GM12892 (cell line): ENCODE measurements around the gene ARL14EPL. TPM values are rescaled to one million over a fixed set of nuclear protein-coding genes. Genes with fewer than 3 reads are reported as not detected.

Experiments
- DNase-seq: peaks from one replicate; pipeline ENCODE4 v3.0.0; 2011; ENCODE audit not compliant: insufficient read length
- FAIRE-seq: peaks from 2 replicates; lab custom pipeline; 2011; peaks lifted over from hg19 to GRCh38; lab: Jason Lieb, UNC
- POLR2A ChIP-seq: IDR thresholded peaks from 2 replicates; pipeline ENCODE4 v1.6.1; 2011; ENCODE audit warnings: low read depth, low read length, control low read depth
- POLR2AphosphoS5 ChIP-seq: IDR thresholded peaks from 2 replicates; pipeline ENCODE4 v1.6.1; 2011; ENCODE audit warnings: low read depth, low read length, control low read depth
- TAF1 ChIP-seq: IDR thresholded peaks from 2 replicates; pipeline ENCODE4 v1.6.1; 2011; ENCODE audit warnings: low read depth, mild to moderate bottlenecking, control low read depth, low read length, borderline replicate concordance
- polyA plus RNA-seq: library from polyadenylated mRNA; unstranded; fragments of >200 nt; gene quantifications from one replicate; pipeline ENCODE4 v1.2.1, GENCODE V29; 2012; ENCODE audit warnings: missing spikeins, inconsistent platforms; ENCODE audit not compliant: missing spikeins

The ARL14EPL gene
- polyA plus RNA-seq, result 0.13 TPM

GRCh38 chr5:116032094-116032517, at the start of gene ARL14EPL:
Gene ARL14EPL (plus strand): TSS chr5:116032472. CDS start chr5:116051466, 18,994 bp downstream.
- no peak for TF ChIP-seq POLR2AphosphoS5
- TF ChIP-seq TAF1, result no peak
- no peak for TF ChIP-seq POLR2A
- DNase-seq (no peak), FAIRE-seq (peak; percentile 92)

DNA sequence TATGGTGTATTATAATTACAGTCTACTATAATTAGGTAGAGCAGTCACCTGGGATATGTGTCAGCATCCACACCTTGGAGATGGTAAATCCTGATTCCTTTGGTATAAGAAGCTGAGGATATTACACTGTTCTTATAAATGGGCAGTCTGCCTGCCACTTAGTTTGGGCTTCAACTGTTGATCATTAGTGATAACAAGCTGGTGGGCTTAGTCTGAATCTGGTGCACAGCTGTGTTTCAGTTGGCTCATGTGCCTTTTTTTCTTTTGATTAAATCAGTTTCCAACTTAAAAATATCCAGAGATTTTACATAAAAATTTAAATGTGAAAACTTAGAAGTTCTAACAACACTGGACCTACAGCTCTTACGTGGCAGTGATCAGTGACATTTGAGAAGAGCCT, 48.8 kb upstream of the ARL14EPL start:
- TF ChIP-seq TAF1, result no peak
- FAIRE-seq (no peak), DNase-seq (no peak)

DNA sequence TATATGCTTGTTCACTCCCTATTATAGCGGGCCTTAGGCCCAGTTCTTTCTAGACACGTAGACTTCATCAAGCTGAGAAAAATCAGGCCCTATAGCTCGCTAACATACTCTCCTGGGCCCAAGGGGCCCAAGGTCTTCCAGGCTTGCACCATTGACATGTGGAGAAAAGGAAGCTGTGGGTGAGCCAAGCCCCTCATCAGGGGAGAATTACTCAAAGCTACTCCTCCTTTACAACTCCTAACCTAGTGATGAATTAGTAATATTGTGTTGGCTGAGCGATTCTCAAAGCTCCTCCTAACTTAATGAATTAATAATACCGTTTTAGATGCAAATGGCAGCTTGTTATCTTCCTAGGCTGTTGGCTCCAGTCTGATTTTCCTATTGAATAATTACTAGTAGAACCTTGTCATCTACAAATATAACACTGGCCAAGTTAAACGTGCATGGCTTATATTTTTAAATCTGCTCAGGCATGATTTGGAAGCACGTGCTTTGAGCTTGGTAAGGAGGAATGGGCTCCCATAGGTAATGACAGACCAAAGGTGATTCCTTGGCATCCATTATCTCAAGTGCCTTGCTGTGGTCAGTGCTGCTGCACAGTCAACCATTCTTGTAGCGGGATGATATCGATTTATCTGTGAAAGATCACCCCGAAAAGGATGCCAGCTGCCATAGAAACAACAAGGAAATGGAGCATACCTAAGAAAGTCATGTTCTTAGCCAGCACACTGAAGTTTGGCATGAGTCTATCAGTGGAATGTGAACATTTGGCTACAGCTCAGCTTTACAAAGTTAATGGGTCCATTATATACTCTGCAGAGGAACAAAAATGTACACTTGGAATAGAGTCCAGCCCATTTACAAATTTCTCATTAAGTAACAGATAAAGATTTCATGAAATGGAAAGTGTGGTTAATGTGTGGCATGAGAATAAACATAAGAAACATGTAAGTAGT, 46.2 kb upstream of the ARL14EPL start:
- no peak for DNase-seq
- TF ChIP-seq POLR2A, result no peak
- TF ChIP-seq POLR2AphosphoS5, result no peak
- no peak for TF ChIP-seq TAF1
- no peak for FAIRE-seq

GRCh38 chr5:115988002-115988401, 44.3 kb upstream of the ARL14EPL start:
- FAIRE-seq (no peak), DNase-seq (no peak)
- no peak for TF ChIP-seq POLR2AphosphoS5
- no peak for TF ChIP-seq POLR2A
- no peak for TF ChIP-seq TAF1

DNA sequence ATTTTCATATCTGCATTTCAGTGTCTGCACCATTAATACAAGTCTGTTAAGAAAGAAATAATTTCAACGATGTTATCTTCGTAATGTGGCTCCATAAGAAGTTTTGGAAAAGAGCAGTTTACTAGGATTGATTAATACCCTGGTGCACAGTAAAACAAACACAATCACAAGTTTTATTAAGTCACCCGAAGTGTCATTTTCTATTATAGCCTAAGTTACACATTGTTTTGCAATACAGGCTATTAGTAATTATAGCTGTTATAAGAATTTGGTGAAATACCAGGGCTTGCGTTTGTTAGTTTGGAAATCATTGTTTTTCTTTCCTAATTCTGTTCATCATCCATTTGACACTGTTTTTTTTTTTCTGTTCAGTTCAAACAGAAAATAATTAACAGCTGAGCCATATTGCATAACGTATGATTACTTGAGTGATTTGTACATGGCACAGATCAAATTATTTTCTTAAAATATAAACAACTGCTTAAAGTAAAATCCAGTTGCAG, 39.4 kb upstream of the ARL14EPL start:
- no peak for TF ChIP-seq TAF1
- no peak for TF ChIP-seq POLR2A
- TF ChIP-seq POLR2AphosphoS5, result no peak
- FAIRE-seq (no peak), DNase-seq (no peak)

DNA sequence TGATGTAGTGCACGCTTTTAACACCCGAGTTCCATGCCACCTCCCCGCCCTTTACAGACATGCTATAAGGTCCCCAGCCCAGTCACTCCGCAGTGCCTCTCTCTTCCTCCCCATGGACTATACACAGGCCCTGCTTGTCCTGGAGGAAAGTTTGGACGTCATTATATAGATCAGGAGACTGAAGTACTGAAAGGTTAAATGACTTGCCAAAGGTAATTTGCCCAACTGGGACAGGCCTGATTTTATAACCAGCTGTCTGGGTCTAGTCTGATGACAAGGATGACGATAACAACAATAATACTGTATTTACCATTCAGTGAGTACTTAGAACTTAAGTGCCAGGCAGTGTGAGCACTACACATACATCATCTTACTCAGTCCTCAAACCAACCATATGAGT, 36.9 kb upstream of the ARL14EPL start:
- no peak for TF ChIP-seq TAF1
- no peak for TF ChIP-seq POLR2AphosphoS5
- TF ChIP-seq POLR2A, result no peak
- FAIRE-seq, result no peak
- no peak for DNase-seq

DNA sequence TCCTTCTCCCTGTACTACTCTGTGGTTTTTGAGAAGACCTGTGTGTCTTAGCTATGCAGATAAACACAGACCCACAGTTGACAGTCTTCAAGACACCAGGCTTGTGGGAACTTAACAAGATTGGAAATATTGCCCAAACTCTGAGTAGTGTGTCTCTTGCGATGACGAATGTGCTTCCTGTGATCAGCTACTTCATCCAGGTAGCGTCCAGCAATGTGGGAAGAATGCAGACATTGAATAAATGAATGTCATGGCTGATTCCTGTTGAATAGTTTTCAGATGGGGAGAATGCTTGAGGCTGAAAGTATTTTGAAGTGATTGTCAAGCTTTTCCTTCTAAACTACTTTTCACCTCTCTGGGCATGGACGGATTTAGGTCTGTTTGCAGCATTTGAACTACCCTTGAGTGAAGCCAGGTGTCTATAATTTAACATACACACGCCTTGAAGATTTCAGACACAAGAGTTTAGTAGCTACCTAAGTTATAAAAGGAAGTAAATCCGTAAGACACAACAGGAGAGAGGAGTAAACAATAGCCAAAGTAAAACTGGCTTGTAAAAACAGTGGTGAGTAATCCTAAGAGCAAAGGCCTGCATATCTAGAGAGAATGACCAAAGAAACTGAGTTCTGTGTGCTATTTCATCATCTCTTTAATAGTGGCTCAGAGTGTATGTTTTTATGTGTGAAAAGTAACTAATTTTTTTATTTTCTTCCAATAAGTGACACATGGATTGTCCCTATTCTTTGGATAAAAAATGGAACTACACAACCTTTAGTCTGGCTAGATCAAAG, 30.0 kb upstream of the ARL14EPL start:
- FAIRE-seq, result peak; percentile 44

GRCh38 chr5:116004248-116004647, 28.0 kb upstream of the ARL14EPL start:
- TF ChIP-seq TAF1 (no peak), POLR2AphosphoS5 (no peak), POLR2A (no peak)
- FAIRE-seq, result peak; percentile 24
- DNase-seq, result no peak

More for the DNA sequence above, 30.0 kb upstream of the ARL14EPL start:
- DNase-seq, result no peak
- TF ChIP-seq POLR2A, result no peak
- TF ChIP-seq POLR2AphosphoS5, result no peak

GRCh38 chr5:116009806-116010205, 22.5 kb upstream of the ARL14EPL start:
- no peak for TF ChIP-seq TAF1
- no peak for TF ChIP-seq POLR2AphosphoS5
- DNase-seq (no peak), FAIRE-seq (no peak)

- FAIRE-seq (no peak), DNase-seq (no peak)
- TF ChIP-seq POLR2AphosphoS5, result no peak
Observed at GRCh38 chr5:116011046-116011445, 21.2 kb upstream of the ARL14EPL start.

GRCh38 chr5:116013207-116013785, 19.0 kb upstream of the ARL14EPL start:
- DNase-seq (no peak), FAIRE-seq (no peak)
- TF ChIP-seq TAF1 (no peak), POLR2AphosphoS5 (no peak), POLR2A (no peak)
